ENCODE measurements around the gene NDUFB4. TPM values are rescaled to one million over a fixed set of nuclear protein-coding genes. Genes with fewer than 3 reads are reported as not detected.
"Not testable (repeated sequence)": the region's sequence is repeated elsewhere in the genome, so short reads cannot be mapped to it uniquely, and the experiment has no call there.

NDUFB4 gene
- total RNA-seq, 1 experiment from 2014 or later = 183 TPM

DNA sequence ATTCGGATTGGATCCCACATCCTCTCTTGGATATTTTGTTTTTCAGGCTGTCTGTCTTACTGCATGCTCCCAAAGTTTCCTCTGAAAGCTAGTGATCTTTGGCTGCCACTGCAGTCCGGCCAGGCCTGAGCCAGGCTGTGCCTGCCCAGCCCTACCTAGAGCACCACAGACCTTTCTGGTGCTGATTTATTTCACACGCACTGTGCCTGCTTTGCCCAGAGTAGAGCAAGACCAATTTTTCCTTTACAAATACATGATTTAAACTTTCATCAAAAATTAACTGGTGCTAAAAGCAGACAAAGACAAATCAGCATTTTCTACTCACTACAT is 28.0 kb upstream of the NDUFB4 start:
- in situ Hi-C loops (cut with HindIII; ENCODE audit: low pct_unique_long_range_greater_than_20kb, low sequenced_read_pairs) = no loop called here
- no peak for DNase-seq (ENCODE audit: low read depth)

DNA sequence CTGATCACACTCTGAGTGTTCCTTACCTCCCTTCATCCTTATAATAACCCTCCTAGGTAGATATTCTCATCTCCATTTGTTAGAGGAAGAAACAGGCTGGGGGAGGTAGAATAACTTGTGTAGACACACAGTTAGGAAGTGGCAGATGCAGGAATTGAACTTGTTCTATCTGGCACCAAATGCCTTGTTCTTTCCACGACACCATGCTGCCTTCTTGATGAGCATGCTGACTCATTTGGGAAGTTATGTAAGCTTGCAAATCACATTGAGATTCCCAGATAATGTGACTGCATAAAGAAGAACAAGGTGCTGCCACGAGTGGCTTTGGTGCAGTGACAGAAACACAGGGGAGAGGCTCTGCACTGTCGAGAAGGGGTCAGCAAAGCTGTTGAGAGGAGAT is 27.5 kb upstream of the NDUFB4 start:
- DNase-seq (ENCODE audit: low read depth) = no peak
- in situ Hi-C loops (cut with HindIII; ENCODE audit: low pct_unique_long_range_greater_than_20kb, low sequenced_read_pairs) = no loop called here

DNA sequence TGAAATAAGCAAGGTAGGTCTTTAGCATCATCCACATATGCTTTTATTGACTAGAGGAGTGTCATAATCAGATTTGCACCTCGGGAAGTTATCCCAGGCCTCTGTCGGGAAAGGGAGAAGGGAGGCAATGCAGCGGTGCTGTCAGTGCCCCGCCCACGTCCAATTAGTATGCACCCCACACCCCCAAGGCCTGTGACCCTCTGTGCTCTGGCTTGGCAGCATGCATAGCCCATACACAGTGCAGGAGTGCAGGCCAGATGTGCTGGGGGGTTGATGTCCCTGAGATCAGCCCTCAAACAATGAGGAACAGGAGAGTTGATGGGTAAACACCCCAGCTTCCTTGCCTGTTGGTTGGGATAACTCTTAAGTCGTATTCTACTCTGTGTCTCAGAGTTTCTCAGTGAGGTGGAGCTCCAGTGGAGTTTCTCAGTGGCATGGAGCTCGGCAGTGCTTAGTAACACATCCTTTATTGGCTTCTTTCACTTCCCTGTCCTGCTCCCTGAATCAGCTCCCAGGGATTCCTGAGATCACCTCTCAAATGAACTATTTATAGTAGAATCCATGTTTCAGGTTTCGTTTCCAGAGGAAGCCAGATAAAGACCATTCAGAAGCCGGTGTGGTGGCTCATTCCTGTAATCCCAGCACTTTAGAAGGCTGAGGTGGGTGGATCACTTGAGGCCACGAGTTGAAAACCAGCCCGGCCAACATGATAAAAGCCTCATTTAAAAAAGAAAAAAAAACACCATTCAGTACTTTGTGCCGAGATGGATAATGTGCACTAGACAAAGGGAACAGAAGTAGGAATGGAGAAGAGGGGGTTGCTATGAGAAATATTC is 26.7 kb upstream of the NDUFB4 start:
- DNase-seq (ENCODE audit: low read depth) = no peak
- in situ Hi-C loops (cut with HindIII; ENCODE audit: low pct_unique_long_range_greater_than_20kb, low sequenced_read_pairs) = no loop called here

DNA sequence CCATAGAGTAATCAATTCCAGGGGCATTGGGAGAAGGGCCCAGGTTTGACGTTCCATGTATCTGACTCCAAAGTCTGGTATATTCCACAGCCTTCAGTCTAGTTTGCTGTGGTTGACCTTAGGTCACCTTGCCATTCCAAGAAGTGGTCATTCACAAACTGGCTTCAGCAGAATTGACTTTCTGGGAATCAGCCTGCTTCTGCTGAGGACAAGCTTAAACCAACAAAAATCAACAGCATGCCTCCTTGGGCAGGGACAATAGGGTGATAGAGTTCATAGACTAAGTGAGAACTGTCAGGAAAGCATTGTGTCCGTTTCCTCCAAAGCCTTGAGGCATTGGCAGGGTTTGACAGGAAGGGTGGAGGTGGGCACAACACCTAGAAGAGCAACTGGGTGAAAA is 24.1 kb upstream of the NDUFB4 start:
- in situ Hi-C loops (cut with HindIII; ENCODE audit: low pct_unique_long_range_greater_than_20kb, low sequenced_read_pairs) = no loop called here
- no peak for DNase-seq (ENCODE audit: low read depth)

DNA sequence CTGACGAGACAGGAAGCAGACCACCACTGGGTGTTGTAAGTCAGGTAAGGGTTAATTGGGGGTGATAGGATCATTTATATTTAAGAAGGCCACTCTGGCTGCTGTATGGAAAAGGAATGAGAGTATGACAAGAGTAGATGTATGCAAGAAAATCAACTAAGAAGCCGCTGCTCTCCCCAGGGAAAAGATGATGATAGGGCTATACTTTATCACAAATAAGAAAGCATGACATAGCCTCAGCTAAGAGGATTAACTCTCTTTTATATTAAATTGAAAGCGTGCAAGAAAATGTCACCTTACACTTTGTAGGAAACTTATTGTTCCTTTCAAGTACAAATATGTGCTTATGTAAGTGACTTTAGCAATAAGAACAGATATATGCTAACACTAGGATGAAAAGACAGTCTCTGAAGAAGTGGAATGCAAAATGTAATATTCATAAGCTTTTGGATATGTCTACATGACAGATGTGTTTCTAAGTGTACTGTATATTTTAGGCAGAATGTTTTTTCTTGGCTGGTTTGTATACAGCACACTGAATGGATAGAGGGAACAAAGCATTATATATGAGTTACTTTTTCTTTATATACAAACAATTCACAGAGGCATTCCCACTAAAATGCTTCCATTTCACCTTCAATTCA is 8.7 kb upstream of the NDUFB4 start:
- no peak for DNase-seq (ENCODE audit: low read depth)
- in situ Hi-C loops (cut with HindIII; ENCODE audit: low pct_unique_long_range_greater_than_20kb, low sequenced_read_pairs) = no loop called here

DNA sequence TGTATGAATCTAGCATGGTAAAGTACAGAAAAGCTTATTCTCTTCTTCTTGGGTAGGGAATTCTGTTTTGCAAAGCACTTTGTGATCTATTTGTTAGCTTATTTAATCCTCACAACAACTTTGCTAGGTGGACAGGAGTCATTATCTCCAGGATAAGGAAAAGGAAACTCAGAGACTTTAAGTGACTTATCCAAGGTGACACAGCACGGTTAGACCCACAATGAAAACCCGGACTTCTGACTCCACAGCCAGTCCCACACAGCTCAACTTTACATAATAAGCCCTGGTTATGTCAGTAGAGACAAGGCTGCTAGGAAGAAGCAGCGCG is 384 bp upstream of the NDUFB4 start:
- DNase-seq (ENCODE audit: low read depth) = no peak
- in situ Hi-C loops (cut with HindIII; ENCODE audit: low pct_unique_long_range_greater_than_20kb, low sequenced_read_pairs) = no loop called here

DNA sequence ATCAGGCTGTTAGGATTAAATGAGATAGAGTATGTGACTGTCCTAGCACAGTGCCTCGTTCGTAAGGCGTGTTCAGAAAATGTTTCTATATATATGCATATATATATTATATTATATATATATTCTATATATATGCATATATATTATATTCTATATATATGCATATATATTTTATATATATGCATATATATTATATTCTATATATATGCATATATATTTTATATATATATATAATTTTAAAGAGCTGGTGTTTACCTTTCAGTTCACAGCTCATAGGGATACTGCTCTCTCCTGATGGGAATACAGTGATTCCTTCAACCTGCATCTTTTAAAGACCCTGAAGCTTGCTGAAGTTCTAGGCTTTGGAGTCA is 702 bp downstream of the NDUFB4 start:
- in situ Hi-C loops (cut with HindIII; ENCODE audit: low pct_unique_long_range_greater_than_20kb, low sequenced_read_pairs) = no loop called here

DNA sequence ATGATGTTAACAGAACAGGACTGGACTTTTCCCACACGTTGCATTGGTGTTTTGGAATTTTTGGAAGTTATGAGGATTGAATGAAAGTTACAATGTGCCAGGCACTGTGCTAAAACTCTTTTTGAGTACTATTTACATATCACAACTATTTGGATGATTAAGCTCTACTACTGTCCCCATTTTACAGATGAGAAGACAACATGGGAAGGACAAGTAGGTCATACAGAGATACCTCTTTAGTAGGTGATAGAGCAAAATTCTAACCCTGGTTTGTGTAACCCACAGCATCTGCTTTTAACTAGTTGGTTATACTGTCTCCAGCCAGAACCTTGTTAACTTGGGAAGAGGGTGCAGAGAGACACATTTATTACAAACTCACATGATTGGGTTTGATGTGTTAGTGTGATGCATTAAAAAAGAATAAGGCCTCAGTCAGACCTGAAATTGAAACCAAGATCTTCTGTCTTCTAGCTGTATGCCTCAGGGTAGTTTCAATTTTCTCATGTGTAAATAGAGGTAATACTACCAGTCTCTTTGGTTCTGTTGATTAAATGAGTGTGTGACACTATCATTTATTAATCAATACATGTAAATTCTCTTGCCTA is 1.4 kb downstream of the NDUFB4 start:
- in situ Hi-C loops (cut with HindIII; ENCODE audit: low pct_unique_long_range_greater_than_20kb, low sequenced_read_pairs) = no loop called here
- DNase-seq (ENCODE audit: low read depth) = no peak

More for the DNA sequence above, 702 bp downstream of the NDUFB4 start:
- DNase-seq (ENCODE audit: low read depth) = no peak

DNA sequence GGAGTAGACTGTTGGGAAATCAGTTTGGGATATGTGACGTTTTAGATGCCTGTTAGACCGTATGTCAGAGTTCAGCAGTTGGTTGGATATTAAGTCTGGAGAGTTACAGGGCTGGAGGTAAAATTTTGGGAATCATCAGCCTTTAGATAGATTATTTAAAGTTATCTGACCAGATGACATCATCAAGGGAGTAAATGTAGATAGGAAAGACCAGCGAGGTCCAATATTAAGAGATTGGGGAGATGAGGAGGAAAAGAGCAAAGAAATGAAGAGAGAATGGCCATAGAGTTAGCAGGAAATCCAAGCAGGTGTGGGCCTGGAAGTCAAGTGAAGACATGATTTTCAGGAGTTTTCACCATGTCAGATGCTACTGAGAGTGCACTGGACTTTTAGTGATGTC is 3.1 kb downstream of the NDUFB4 start:
- no peak for DNase-seq (ENCODE audit: low read depth)
- in situ Hi-C loops (cut with HindIII; ENCODE audit: low pct_unique_long_range_greater_than_20kb, low sequenced_read_pairs) = no loop called here

DNA sequence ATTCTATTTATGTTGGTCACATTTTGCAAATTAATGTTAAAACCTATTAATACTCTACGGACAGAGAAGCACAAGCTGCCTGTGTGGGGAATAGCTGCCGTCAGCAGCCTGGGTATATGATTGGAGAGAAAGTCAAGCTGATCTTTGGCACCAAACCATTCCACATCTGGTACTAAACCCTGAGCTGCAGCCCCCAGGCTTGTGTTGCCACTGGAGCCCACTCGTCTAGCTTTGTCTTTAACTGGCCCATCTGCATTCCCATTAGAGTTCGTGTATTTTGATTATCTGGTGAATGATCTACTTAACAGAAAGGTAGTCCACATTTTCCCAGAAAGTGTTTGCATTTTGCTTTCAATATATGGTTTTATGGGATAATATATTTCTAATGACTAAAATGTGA is 5.4 kb downstream of the NDUFB4 start:
- no peak for DNase-seq (ENCODE audit: low read depth)
- in situ Hi-C loops (cut with HindIII; ENCODE audit: low pct_unique_long_range_greater_than_20kb, low sequenced_read_pairs) = no loop called here

DNA sequence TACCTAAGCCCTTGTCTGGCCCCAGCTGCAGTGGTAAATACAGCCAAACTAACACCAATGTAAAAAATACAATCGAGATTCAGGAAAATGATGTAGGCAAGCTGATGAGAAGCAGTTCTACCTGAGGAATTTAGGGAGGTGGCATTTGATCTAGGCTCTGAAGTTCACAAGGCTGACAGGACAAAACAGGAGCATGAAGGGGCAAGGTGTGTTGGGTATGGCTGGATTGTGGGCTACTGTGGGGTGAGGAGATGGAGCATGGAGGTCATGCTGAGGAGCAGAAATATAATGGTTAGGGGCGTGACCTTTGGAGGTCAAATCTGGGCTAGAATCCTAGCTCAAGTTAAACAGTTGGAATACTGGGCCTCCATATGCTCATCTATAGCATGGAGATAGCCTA is 6.5 kb downstream of the NDUFB4 start:
- in situ Hi-C loops (cut with HindIII; ENCODE audit: low pct_unique_long_range_greater_than_20kb, low sequenced_read_pairs) = no loop called here
- DNase-seq (ENCODE audit: low read depth) = no peak

DNA sequence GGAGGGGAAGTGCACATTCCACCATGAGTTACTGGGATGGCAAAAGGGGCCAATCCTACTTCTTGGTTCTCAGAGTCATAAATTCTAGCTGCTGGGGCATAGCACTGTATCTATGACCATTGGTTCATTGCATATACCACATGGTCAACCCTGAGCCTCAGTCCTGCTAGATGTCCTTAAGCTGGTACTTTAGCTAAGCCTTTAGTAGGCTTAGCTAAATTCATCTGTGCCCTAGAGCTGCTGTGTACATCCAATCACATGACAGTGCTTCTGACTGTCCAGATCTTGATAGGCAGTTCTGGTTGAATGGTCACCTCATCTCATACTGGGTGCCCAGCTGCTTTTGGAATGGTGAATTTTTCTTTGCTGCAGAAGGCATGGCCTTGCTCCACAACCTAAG is 8.2 kb downstream of the NDUFB4 start:
- no peak for DNase-seq (ENCODE audit: low read depth)
- in situ Hi-C loops (cut with HindIII; ENCODE audit: low pct_unique_long_range_greater_than_20kb, low sequenced_read_pairs) = no loop called here

DNA sequence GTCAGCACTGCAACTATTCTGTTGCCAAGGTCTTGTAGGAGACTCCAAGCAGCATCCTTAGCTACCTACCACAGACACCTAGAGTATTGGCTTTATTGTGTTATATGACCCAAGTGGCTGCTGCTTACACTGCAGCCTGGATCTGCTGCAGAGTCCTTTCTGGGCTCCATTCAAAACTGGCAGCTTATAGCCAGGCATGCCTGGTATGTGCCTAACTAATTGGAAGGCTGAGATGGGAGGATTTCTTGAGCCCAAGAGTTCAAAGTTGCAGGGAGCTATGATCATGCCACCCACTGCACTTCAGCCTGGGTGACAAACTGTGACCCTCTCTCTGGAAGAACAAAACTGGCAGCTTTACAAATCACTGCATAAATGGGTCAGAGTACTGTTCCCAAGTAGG is 8.6 kb downstream of the NDUFB4 start:
- in situ Hi-C loops (cut with HindIII; ENCODE audit: low pct_unique_long_range_greater_than_20kb, low sequenced_read_pairs) = no loop called here
- DNase-seq (ENCODE audit: low read depth) = no peak

DNA sequence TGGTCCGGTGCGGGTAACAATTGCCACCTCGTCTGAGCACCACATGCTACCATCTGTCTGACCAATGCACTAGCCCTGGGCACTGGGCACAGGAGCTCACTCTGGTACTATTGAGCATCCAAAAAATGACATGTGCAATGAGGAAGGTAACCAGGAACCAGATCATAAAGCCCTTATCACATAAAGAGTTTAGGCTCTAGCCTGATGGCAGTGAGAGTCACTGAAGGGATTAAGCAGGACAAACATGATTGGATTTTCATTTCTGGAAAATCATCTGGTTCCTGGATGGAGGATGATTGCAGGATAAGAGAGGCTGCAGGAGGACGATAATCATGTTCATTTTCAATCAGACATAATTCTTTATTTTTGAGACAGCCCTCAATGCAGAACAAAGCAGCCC is 12.4 kb downstream of the NDUFB4 start:
- in situ Hi-C loops (cut with HindIII; ENCODE audit: low pct_unique_long_range_greater_than_20kb, low sequenced_read_pairs) = no loop called here
- no peak for DNase-seq (ENCODE audit: low read depth)

DNA sequence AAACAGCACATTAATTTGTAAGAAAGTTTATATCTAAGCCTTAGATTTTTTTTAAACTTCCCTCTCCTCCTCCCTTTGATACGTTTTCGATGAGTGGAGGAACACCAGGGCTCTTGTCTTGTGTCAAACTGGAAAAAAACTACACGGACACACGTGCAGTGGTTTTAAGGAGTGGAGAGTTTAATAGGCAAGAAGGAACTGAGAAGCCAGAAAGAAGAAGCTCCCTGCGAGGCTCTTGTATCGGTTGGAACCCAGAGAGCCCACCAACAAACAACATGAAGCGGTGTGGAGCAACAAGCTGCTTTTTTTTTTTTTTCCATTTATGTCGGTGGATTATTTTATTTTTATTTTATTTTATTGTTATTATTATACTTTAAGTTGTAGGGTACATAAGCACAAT is 18.6 kb downstream of the NDUFB4 start:
- in situ Hi-C loops (cut with HindIII; ENCODE audit: low pct_unique_long_range_greater_than_20kb, low sequenced_read_pairs) = no loop called here
- no peak for DNase-seq (ENCODE audit: low read depth)

DNA sequence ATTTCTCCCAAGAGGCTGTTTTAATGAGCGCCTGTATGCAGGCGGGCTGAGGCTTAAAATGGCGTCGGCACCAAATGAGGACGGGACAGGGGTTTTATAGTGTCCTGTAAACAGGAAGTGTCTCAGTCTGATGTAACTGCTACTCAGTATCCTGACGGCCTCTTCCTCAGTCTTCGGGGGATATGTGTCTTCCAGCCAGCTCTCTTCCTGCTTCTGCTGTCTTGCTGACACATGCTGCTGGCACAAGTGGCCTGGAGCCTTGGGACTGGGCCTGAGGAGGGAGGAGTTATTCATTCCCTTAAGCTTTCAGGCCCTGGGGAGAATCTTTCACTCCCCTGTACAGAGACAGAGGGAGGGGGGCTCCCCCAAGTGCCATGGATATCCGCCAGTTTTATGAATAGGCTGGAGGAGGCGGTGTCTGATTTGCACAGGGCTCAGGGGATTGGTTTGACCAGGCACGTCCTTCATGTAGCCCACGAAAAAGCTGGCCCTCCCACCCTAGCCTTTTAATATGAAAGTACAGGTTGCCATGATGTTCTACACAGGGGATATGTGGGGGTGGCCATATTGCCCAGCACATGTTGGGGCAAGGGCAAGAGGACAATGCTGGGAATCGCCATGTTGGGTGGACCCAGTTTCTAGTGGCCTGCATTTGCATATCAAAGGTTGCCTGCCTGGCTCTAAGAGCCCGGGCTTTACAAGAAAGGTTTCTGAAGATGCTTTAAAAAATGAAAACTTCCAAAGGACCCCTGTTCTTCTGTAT is 19.9 kb downstream of the NDUFB4 start:
- in situ Hi-C loops (cut with HindIII; ENCODE audit: low pct_unique_long_range_greater_than_20kb, low sequenced_read_pairs) = no loop called here
- DNase-seq (ENCODE audit: low read depth) = peak; percentile 24

DNA sequence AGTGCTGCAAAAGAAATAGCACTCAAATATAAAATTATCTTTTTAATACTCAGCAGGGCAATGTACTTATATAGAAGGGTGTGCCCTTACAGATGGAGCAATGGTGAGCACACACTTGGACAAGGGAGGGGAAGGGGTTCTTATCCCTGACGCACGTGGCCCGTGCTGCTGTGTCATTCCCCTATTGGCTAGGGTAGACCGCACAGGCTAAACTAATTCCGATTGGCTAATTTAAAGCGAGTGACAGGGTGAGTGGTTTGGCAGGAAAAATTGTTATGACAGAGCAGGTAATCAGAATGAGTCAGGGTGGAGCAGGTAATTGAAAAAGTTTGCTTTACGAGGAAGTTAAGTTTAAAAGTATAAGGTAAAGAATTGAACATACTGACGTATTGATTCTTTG is 20.6 kb downstream of the NDUFB4 start:
- in situ Hi-C loops (cut with HindIII; ENCODE audit: low pct_unique_long_range_greater_than_20kb, low sequenced_read_pairs); DNase-seq (ENCODE audit: low read depth): not testable (repeated sequence)

DNA sequence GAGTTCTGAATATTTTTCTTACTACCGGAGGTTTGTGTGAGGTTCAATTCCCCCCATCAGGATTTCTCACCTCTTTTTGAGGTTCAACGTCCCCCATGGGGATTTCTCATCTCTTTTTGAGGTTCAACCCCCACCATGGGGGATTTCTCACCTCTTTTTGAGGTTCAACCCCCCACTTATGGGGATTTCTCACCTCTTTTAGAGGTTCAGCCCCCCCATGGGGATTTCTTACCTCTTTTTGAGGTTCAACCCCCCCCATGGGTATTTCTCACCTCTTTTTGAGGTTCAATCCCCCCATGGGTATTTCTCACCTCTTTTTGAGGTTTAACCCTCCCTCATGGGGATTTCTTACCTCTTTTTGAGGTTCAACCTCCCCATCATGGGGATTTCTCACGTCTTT is 26.3 kb downstream of the NDUFB4 start:
- in situ Hi-C loops (cut with HindIII; ENCODE audit: low pct_unique_long_range_greater_than_20kb, low sequenced_read_pairs) = no loop called here
- no peak for DNase-seq (ENCODE audit: low read depth)

Measured in Caki2 (cell line).